Stimulated activated CD4-positive, alpha-beta T cell treated with anti-CD3 and anti-CD28 coated beads, Interleukin-4, amount 100 ng/mL, for 48 hours (primary cell): ENCODE results near the gene DCP1B.
"Not testable (repeated sequence)": the region's sequence is repeated elsewhere in the genome, so short reads cannot be mapped to it uniquely, and the experiment has no call there.

Experiments
- DNase-seq, 2 donors: peaks; one replicate each; pipeline ENCODE4 v3.0.0-alpha.2; 2020; ENCODE audit warnings: low read depth in 2 of 2

DCP1B gene

GRCh38 chr12:1977109-1977508 lies 27.1 kb downstream of the DCP1B start:
- DNase-seq: no peak

- DNase-seq: no peak
Observed at GRCh38 chr12:1974812-1975211, 29.4 kb downstream of the DCP1B start.

GRCh38 chr12:1972856-1973317 lies 31.4 kb downstream of the DCP1B start:
- DNase-seq: no peak

DNA sequence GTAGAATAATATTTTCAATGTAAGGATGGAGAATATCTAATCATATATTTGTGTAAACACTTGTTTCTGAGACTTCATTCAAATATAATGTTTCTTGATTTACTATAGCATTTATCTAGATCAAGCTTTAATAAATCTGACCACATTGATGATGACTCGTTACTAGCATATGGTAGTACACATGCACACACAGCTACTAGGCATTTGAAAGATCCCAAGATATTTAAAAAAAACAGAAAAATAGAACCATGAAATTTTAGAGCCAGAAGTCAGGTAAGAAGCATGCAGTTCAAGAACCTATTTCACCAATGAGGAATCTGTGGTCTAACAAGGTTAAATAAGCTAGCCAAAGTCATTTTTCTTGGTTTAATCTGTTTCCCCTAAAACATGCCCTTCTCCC lies 32.0 kb downstream of the DCP1B start:
- DNase-seq: no peak

DNA sequence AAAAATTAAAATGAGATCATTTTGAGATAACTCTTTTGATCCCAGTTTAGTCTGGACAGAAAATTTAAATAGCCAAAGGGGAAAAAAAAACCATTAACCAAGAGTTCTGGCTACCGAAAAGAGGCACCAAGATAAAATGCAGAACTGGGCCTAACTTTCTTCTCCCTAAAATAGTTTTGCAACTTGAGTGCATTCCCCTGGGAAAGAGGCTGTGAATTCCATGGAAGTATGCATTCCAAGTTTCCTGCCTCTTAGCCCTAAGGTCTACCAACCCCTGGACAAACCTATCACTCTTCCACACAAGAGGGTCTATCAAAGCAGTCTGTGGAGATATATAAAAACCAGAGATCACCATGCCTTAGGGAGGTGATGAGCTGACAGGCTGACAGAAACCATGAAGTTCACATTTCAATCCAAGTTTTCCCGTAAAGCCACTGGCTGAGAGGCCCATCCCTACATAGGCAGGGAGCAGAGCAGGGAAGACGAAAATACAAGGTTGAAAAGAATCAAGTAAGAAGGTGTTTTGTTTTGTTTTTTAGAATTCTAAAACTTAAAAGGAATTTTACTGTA lies 33.8 kb downstream of the DCP1B start:
- no peak for DNase-seq

DNA sequence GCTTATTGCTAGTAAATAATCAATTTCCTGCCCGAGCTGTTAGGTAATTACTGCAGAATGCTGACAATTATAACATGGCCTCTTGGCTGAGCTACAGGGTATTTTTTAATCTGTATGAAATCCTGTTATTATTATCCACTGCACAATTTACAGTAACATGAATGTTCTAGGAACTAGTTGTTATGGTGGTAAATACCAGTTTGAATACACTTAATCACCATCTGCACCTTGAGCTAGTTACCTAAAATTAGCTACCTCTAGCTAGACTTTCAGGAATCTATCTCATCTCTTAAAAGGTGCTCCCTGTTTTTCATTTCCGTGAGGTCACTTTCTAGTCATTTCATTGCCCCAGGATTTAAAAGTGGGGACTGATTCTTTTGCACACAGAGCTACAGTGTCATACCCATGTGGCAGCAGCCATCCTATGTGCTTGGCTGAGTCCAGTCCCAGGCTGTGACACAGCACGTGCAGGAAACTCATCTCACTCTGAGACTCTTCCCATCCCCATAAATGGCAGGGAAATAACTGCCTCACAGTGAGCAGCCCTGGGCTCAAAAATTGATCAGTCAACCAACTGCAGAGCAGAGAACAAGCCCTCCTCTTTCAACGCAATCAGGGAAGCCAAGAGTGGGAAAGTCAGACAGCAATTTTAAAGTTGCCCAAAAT lies 37.6 kb downstream of the DCP1B start:
- no peak for DNase-seq

DNA sequence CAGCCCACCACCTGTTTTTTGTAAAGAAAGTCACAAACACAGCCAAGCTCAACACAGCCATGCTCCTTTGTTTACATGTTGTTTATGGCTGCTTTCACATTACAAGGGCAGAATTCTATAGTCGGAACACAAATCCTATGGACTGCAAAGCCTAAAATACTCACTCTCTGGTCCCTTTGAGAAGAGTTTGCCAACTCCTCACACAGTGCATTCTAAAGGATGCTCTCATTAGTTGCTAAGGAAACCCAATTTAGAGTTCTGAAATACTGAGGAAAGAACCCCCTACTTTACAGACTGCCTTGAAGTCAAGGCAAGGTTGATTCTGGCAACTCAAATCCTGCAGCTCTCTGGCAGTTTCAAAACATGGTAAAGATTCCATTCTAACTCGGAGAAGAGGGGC lies 38.3 kb downstream of the DCP1B start:
- no peak for DNase-seq

- DNase-seq: no peak
Observed at GRCh38 chr12:1962051-1963020, 41.9 kb downstream of the DCP1B start.

GRCh38 chr12:1956716-1957115 lies 47.5 kb downstream of the DCP1B start:
- no peak for DNase-seq

DNA sequence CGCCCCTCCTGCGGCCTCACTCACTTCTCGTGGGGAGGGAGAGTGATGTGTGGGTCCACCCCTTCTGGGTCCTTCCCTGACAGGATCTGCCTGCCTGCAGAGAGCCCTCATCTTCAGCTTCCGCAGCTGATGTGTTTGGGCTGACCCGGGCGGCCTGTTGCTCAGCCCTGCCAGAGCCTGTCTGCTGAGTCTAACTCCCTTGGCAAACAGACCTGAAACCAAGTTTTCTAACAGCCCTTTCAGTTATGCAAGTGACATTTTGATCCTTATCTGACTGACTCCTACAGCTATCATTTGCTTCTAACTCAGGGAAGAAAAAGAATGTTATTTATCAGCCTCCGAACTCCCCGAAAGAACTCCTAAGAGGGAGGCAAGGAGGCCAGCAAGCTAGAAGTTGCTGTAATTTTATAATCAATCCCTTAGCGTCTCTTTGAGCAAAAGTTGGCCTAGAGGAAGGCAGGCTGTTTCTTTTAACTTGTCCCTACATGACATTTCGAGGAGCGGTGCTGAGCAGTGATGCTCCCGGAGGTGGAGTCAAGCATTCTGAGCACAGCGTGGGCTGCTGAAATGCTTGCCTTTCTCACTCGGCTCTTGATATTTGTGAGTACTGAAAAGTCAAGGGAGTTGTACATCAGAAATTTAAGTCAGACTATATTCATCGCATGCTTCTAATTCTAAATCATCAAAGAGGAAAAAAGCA lies 54.3 kb downstream of the DCP1B start:
- no peak for DNase-seq

GRCh38 chr12:1948883-1949282 lies 55.4 kb downstream of the DCP1B start:
- DNase-seq: no peak

DNA sequence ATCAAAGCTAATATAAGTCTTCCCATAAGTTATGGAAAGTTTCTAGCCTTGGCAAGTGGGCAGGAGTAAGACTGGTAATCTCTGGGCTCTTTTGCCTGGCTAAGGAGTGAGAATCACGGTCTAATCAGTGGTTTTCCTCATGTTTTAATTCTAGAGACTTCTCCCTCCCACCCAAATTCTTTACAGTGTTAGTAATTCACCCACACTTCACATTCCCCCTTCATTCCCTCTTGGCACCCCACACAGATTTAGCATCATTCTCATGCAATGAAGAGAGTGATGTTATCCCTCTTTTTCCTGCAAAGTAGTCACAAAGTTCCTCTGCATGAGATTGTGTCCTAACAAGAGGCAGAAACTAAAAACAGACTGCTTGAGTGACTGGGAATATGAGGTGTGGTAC lies 57.2 kb downstream of the DCP1B start:
- no peak for DNase-seq

GRCh38 chr12:1946296-1946695 lies 58.0 kb downstream of the DCP1B start:
- DNase-seq: no peak

- DNase-seq: not testable (repeated sequence)
Observed at GRCh38 chr12:1945502-1945901, 58.8 kb downstream of the DCP1B start.

GRCh38 chr12:1939801-1940607 lies 64.3 kb downstream of the DCP1B start:
- peak; percentile 81 to 88 for DNase-seq

- no peak for DNase-seq
Observed at GRCh38 chr12:1939331-1939730, 64.9 kb downstream of the DCP1B start.

DNA sequence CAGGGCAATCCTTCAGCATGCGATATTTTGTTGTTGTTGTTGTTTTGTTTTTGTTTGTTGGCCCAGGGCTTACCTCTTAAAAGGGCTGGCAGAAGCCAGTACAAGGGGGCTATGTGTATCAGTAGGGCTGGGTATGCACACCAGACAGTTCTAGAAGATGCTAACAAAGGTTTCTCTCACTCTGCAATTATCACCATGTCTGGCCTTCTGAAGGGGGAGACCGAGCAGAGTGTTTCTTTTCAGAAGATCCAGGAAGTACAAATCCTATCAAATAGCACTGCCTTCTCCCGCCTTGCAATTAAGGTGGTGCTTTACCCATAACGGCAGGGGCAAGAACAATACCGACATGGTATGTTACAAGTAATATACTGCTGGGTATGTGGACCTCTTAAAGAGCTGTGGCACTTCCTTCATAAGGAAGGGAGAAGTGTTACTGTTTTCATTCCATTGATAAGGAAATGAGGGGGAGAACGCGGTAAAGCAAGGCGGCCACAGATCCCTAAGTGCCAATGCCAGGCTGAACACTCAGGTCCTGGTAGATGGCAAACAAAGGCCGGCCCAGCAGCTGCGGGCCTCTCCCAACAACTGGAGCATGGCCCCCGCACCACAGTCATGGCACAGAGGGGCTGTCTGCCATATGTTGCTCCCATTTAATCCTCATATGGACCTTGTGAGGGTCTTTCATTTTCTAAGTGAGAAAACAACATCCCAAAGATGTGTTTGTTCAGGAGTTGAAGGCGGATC lies 66.6 kb downstream of the DCP1B start:
- DNase-seq: no peak

- no peak for DNase-seq
Observed at GRCh38 chr12:1936406-1937320, 67.6 kb downstream of the DCP1B start.

- DNase-seq: no peak
Observed at GRCh38 chr12:1935700-1936378, 68.4 kb downstream of the DCP1B start.
